OCI-LY1 (cell line): ENCODE data around the gene ALDH6A1.
"Not testable (repeated sequence)": the region's sequence is repeated elsewhere in the genome, so short reads cannot be mapped to it uniquely, and the experiment has no call there.

Experiments
- H2AFZ ChIP-seq: fragments of 200-600 bp; sonication (generic), shearing (Covaris generic); 2 replicates; pipeline ENCODE4 v1.6.0; 2014; ENCODE audit warnings: antibody characterized with exemption, mild to moderate bottlenecking, low read length
- H3F3A ChIP-seq: fragments of 200-600 bp; sonication (generic), shearing (Covaris generic); 2 replicates; pipeline ENCODE4 v1.6.0; 2014; ENCODE audit warnings: mild to moderate bottlenecking, antibody characterized with exemption, low read length, moderate library complexity; ENCODE audit not compliant: insufficient read depth
- H3K27ac ChIP-seq: fragments of 200-600 bp; sonication (generic); 2 replicates; pipeline ENCODE4 v1.5.1; 2014; ENCODE audit warnings: low read length, mixed run types, mild to moderate bottlenecking, low read depth; ENCODE audit not compliant: poor library complexity, severe bottlenecking
- H3K27me3 ChIP-seq: fragments of 200-600 bp; sonication (generic); 2 replicates; pipeline ENCODE4 v1.6.0; 2014; ENCODE audit warnings: antibody characterized with exemption, mild to moderate bottlenecking, low read length, moderate library complexity; ENCODE audit not compliant: insufficient read depth
- H3K36me3 ChIP-seq: fragments of 200-600 bp; sonication (generic); 2 replicates; pipeline ENCODE4 v1.6.1; 2014; ENCODE audit warnings: mild to moderate bottlenecking, antibody characterized with exemption, low read length, moderate library complexity, mixed read lengths; ENCODE audit not compliant: insufficient read depth
- H3K4me1 ChIP-seq: fragments of 200-600 bp; sonication (generic); 2 replicates; pipeline ENCODE4 v1.5.1; 2014; ENCODE audit warnings: mild to moderate bottlenecking, low read length, moderate library complexity; ENCODE audit not compliant: insufficient read depth, severe bottlenecking
- H3K4me2 ChIP-seq: fragments of 200-600 bp; sonication (generic), shearing (Covaris generic); 2 replicates; pipeline ENCODE4 v1.6.1; 2014; ENCODE audit warnings: low read length
- H3K4me3 ChIP-seq: fragments of 200-600 bp; sonication (generic); 2 replicates; pipeline ENCODE4 v1.5.1; 2014; ENCODE audit warnings: low read length, low read depth, mild to moderate bottlenecking, mixed read lengths; ENCODE audit not compliant: poor library complexity, severe bottlenecking
- H3K79me2 ChIP-seq: fragments of 200-600 bp; shearing (Covaris generic); 2 replicates; pipeline ENCODE4 v1.6.1; 2016; ENCODE audit warnings: mixed run types, low read length, mixed read lengths; ENCODE audit not compliant: insufficient read depth
- H3K9ac ChIP-seq: fragments of 200-600 bp; sonication (generic), shearing (Covaris generic); 2 replicates; pipeline ENCODE4 v1.6.1; 2014; ENCODE audit warnings: mild to moderate bottlenecking, low read length, mixed read lengths
- H3K9me2 ChIP-seq: fragments of 200-600 bp; sonication (generic), shearing (Covaris generic); 2 replicates; pipeline ENCODE4 v1.6.1; 2014; ENCODE audit warnings: low read depth, mild to moderate bottlenecking, low read length, mixed read lengths
- H3K9me3 ChIP-seq: fragments of 200-600 bp; shearing (Covaris generic); 2 replicates; pipeline ENCODE4 v1.6.1; 2014; ENCODE audit warnings: low read length, mixed read lengths
- H4K20me1 ChIP-seq: fragments of 200-600 bp; sonication (generic), shearing (Covaris generic); 2 replicates; pipeline ENCODE4 v1.6.0; 2016; ENCODE audit warnings: mild to moderate bottlenecking, low read length; ENCODE audit not compliant: insufficient read depth
- EZH2 ChIP-seq: fragments of 200-600 bp; sonication (generic), shearing (Covaris generic); IDR thresholded peaks from 2 replicates; pipeline ENCODE4 v1.8.0; 2017; ENCODE audit warnings: borderline replicate concordance, mixed run types, mild to moderate bottlenecking, antibody characterized with exemption, low read length, moderate library complexity, mixed read lengths
- TF ChIP-seq, protein P1 (sequence below): fragments of 200-600 bp; sonication (generic), shearing (Covaris generic); IDR thresholded peaks from 2 replicates; pipeline ENCODE4 v1.5.1; 2017; ENCODE audit warnings: mild to moderate bottlenecking, antibody characterized with exemption, low read length, moderate library complexity, mixed read lengths

The ALDH6A1 gene

GRCh38 chr14:74084277-74085046 lies at the start of gene ALDH6A1, which contains the start of gene LIN52:
ALDH6A1 (minus strand) TSS chr14:74084453; CDS start chr14:74084394, 59 bp downstream.
LIN52 (plus strand) TSS chr14:74084956; CDS start chr14:74084975, 19 bp downstream.
- no peaks in the 10 kb centered on the region for H3K9me2 ChIP-seq
- H3K79me2 ChIP-seq: peaks cover 23% of the 10 kb centered on the region; the same call in 1 of the 2 replicates
- H3F3A ChIP-seq: no peaks in the 10 kb centered on the region
- H3K27me3 ChIP-seq: no peaks in the 10 kb centered on the region
- no peak within 1 kb of the TSS for H2AFZ ChIP-seq
- TF ChIP-seq EZH2: no peak
- TF ChIP-seq, protein P1, sequence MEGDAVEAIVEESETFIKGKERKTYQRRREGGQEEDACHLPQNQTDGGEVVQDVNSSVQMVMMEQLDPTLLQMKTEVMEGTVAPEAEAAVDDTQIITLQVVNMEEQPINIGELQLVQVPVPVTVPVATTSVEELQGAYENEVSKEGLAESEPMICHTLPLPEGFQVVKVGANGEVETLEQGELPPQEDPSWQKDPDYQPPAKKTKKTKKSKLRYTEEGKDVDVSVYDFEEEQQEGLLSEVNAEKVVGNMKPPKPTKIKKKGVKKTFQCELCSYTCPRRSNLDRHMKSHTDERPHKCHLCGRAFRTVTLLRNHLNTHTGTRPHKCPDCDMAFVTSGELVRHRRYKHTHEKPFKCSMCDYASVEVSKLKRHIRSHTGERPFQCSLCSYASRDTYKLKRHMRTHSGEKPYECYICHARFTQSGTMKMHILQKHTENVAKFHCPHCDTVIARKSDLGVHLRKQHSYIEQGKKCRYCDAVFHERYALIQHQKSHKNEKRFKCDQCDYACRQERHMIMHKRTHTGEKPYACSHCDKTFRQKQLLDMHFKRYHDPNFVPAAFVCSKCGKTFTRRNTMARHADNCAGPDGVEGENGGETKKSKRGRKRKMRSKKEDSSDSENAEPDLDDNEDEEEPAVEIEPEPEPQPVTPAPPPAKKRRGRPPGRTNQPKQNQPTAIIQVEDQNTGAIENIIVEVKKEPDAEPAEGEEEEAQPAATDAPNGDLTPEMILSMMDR: peak; percentile 15; the same call in 1 of the 2 replicates
- no peaks in the 10 kb centered on the region for H3K9me3 ChIP-seq
- H3K4me3 ChIP-seq: peak within 1 kb of the TSS; percentile 86
- no peaks in the 10 kb centered on the region for H4K20me1 ChIP-seq
- peak within 1 kb of the TSS; percentile 95 for H3K4me2 ChIP-seq
- H3K27ac ChIP-seq: no peak within 1 kb of the TSS
- no peaks in the 10 kb centered on the region for H3K36me3 ChIP-seq
- peaks cover 24% of the 10 kb centered on the region for H3K4me1 ChIP-seq
- H3K9ac ChIP-seq: peak within 1 kb of the TSS; percentile 85

DNA sequence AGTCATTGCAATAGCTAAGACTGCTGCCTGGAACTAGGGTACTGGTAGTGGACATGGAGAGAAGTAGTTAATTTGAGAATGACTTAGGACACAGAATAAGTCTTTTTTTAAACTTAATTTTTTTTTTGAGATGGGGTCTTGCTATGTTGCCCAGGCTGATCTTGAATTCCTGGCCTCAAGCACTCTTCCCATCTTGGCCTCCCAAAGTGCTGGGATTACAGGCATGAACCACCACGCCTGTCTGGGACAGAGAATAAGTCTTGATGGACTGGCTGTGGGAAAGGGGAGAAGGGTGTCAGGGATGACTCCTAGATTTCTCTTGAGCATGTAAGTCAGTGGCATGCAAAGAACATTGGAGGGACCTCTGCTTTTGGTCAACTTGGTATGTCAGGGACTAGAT lies 43.4 kb upstream of the ALDH6A1 start:
- Histone ChIP-seq H3K9me3 (no peaks in the 10 kb centered on the region), H3K79me2 (no peaks in the 10 kb centered on the region), H3K36me3 (peaks cover 5% of the 10 kb centered on the region; the same call in 1 of the 2 replicates), H3K27ac (no peak overlapping the region), H3K9me2 (no peaks in the 10 kb centered on the region), H4K20me1 (no peaks in the 10 kb centered on the region), H3K9ac (no peak overlapping the region), H3K4me3 (no peak overlapping the region), H3K27me3 (no peaks in the 10 kb centered on the region), H3F3A (no peaks in the 10 kb centered on the region), H3K4me2 (no peak overlapping the region), H2AFZ (no peak overlapping the region), H3K4me1 (no peaks in the 10 kb centered on the region)
- TF ChIP-seq, protein P1: no peak
- no peak for TF ChIP-seq EZH2

- Histone ChIP-seq H3K4me3 (no peak overlapping the region), H3K27me3 (no peaks in the 10 kb centered on the region), H4K20me1 (no peaks in the 10 kb centered on the region), H3K4me1 (no peaks in the 10 kb centered on the region), H3K27ac (no peak overlapping the region), H3K9ac (no peak overlapping the region), H3K79me2 (no peaks in the 10 kb centered on the region), H3K36me3 (peaks cover 5% of the 10 kb centered on the region; the same call in 1 of the 2 replicates), H3K9me3 (no peaks in the 10 kb centered on the region), H3F3A (no peaks in the 10 kb centered on the region), H3K9me2 (no peaks in the 10 kb centered on the region), H2AFZ (no peak overlapping the region), H3K4me2 (no peak overlapping the region)
- TF ChIP-seq EZH2: no peak
- TF ChIP-seq, protein P1: no peak
These were observed 42.2 kb upstream of the ALDH6A1 start for GRCh38 chr14:74126315-74127013.

DNA sequence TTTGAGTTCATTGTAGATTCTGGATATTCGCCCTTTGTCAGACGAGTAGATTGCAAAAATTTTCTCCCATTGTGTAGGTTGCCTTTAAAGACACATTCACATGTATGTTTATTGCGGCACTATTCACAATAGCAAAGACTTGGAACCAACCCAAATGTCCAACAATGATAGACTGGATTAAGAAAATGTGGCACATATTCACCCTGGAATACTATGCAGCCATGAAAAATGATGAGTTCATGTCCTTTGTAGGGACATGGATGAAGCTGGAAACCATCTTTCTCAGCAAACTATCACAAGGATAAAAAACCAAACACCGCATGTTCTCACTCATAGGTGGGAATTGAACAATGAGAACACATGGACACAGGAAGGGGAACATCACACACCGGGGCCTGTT lies 41.2 kb upstream of the ALDH6A1 start:
- not testable (repeated sequence) for H3K9ac ChIP-seq, H3K4me1 ChIP-seq, H3K27me3 ChIP-seq, H2AFZ ChIP-seq, H3K9me2 ChIP-seq, H3K4me2 ChIP-seq, H3K27ac ChIP-seq, H3K9me3 ChIP-seq, H4K20me1 ChIP-seq, H3K4me3 ChIP-seq, H3F3A ChIP-seq, H3K79me2 ChIP-seq, H3K36me3 ChIP-seq
